MM.1S (cell line): ENCODE measurements around the gene PTPRN2.

Experiments
- DNase-seq: peaks from one replicate; pipeline ENCODE4 v3.0.0-alpha.2; 2015
- H2AFZ ChIP-seq: fragments of 300-600 bp; sonication (generic); 2 replicates; pipeline ENCODE4 v1.6.0; 2016; ENCODE audit warnings: antibody characterized with exemption, low read length
- H3F3A ChIP-seq: fragments of 300-600 bp; sonication (generic); 2 replicates; pipeline ENCODE4 v1.6.1; 2016; ENCODE audit warnings: mild to moderate bottlenecking, antibody characterized with exemption, low read length, moderate library complexity, mixed read lengths; ENCODE audit not compliant: insufficient read depth
- H3K27ac ChIP-seq: fragments of 300-600 bp; sonication (generic); 2 replicates; pipeline ENCODE4 v1.5.1; 2016; ENCODE audit warnings: mild to moderate bottlenecking, low read length
- H3K27me3 ChIP-seq: fragments of 300-600 bp; sonication (generic); replicated peaks from 2 replicates; pipeline ENCODE4 v1.6.0; 2016; ENCODE audit warnings: low read length; ENCODE audit not compliant: insufficient read depth
- H3K36me3 ChIP-seq: fragments of 300-600 bp; sonication (generic); replicated peaks from 2 replicates; pipeline ENCODE4 v1.6.1; 2016; ENCODE audit warnings: mild to moderate bottlenecking, low read length, mixed read lengths; ENCODE audit not compliant: insufficient read depth
- H3K4me1 ChIP-seq: fragments of 300-600 bp; sonication (generic); 2 replicates; pipeline ENCODE4 v1.6.1; 2016; ENCODE audit warnings: low read length, mixed read lengths
- H3K4me2 ChIP-seq: fragments of 300-600 bp; sonication (generic); 2 replicates; pipeline ENCODE4 v1.6.0; 2016; ENCODE audit warnings: low read depth, low read length
- H3K4me3 ChIP-seq: fragments of 300-600 bp; sonication (generic); 2 replicates; pipeline ENCODE4 v1.5.1; 2016; ENCODE audit warnings: low read length, mixed read lengths
- H3K79me2 ChIP-seq: fragments of 300-600 bp; sonication (generic); 2 replicates; pipeline ENCODE4 v1.6.1; 2016; ENCODE audit warnings: mixed run types, low read length, mixed read lengths
- H3K9ac ChIP-seq: fragments of 300-600 bp; sonication (generic); 2 replicates; pipeline ENCODE4 v1.6.1; 2016; ENCODE audit warnings: low read length, mixed read lengths
- H3K9me2 ChIP-seq: fragments of 300-600 bp; sonication (generic); replicated peaks from 2 replicates; pipeline ENCODE4 v1.6.1; 2016; ENCODE audit warnings: mild to moderate bottlenecking, low read length, mixed read lengths; ENCODE audit not compliant: insufficient read depth
- H3K9me3 ChIP-seq: fragments of 300-600 bp; sonication (generic); replicated peaks from 2 replicates; pipeline ENCODE4 v1.6.1; 2016; ENCODE audit warnings: mild to moderate bottlenecking, low read length, mixed read lengths; ENCODE audit not compliant: insufficient read depth
- H4K20me1 ChIP-seq: fragments of 300-600 bp; sonication (generic); 2 replicates; pipeline ENCODE4 v1.6.1; 2016; ENCODE audit warnings: mild to moderate bottlenecking, low read length, moderate library complexity, mixed read lengths; ENCODE audit not compliant: insufficient read depth
- CTCF ChIP-seq: fragments of 300-600 bp; sonication (generic); IDR thresholded peaks from 2 replicates; pipeline ENCODE4 v1.5.1; 2016; ENCODE audit warnings: antibody characterized with exemption, low read length, mixed read lengths
- EZH2 ChIP-seq: fragments of 300-600 bp; sonication (generic); optimal IDR thresholded peaks from 2 replicates; pipeline ENCODE3; 2017; ENCODE audit warnings: low read depth, mild to moderate bottlenecking, antibody characterized with exemption, low read length, mixed read lengths
- EZH2phosphoT487 ChIP-seq: fragments of 300-600 bp; sonication (generic); IDR thresholded peaks from 2 replicates; pipeline ENCODE4 v1.6.1; 2018; ENCODE audit warnings: antibody characterized with exemption, low read length

The PTPRN2 gene

GRCh38 chr7:157930926-157931466, 656.6 kb downstream of the PTPRN2 start:
- Histone ChIP-seq H3K27ac (no peak overlapping the region), H3K4me1 (no peaks in the 10 kb centered on the region), H3K27me3 (peaks cover 70% of the 10 kb centered on the region), H4K20me1 (no peaks in the 10 kb centered on the region), H3K9ac (no peak overlapping the region), H2AFZ (no peak overlapping the region), H3K9me3 (no peaks in the 10 kb centered on the region), H3K4me2 (no peak overlapping the region), H3F3A (no peaks in the 10 kb centered on the region), H3K4me3 (no peak overlapping the region), H3K36me3 (no peaks in the 10 kb centered on the region), H3K9me2 (no peaks in the 10 kb centered on the region), H3K79me2 (no peaks in the 10 kb centered on the region)
- DNase-seq = no peak
- no peak for TF ChIP-seq EZH2phosphoT487
- TF ChIP-seq CTCF = no peak
- no peak for TF ChIP-seq EZH2

- TF ChIP-seq CTCF = no peak
- H3K79me2 ChIP-seq = no peaks in the 10 kb centered on the region
- DNase-seq = no peak
Measured at GRCh38 chr7:157930441-157930840, 657.2 kb downstream of the PTPRN2 start.

GRCh38 chr7:157929671-157930070, 658.0 kb downstream of the PTPRN2 start:
- H3F3A ChIP-seq = no peaks in the 10 kb centered on the region
- peaks cover 63% of the 10 kb centered on the region for H3K27me3 ChIP-seq
- no peak overlapping the region for H3K27ac ChIP-seq
- no peaks in the 10 kb centered on the region for H3K4me1 ChIP-seq
- no peaks in the 10 kb centered on the region for H4K20me1 ChIP-seq
- H3K36me3 ChIP-seq = no peaks in the 10 kb centered on the region
- no peak overlapping the region for H3K4me2 ChIP-seq
- no peaks in the 10 kb centered on the region for H3K9me3 ChIP-seq
- H2AFZ ChIP-seq = no peak overlapping the region
- no peaks in the 10 kb centered on the region for H3K79me2 ChIP-seq
- H3K9ac ChIP-seq = no peak overlapping the region
- no peak for DNase-seq
- no peak overlapping the region for H3K4me3 ChIP-seq
- no peak for TF ChIP-seq EZH2
- TF ChIP-seq CTCF = no peak
- no peak for TF ChIP-seq EZH2phosphoT487
- H3K9me2 ChIP-seq = no peaks in the 10 kb centered on the region

More at GRCh38 chr7:157930441-157930840, 657.2 kb downstream of the PTPRN2 start:
- Histone ChIP-seq H3K4me2 (no peak overlapping the region), H3K36me3 (no peaks in the 10 kb centered on the region), H3K9ac (no peak overlapping the region), H3K27me3 (peaks cover 68% of the 10 kb centered on the region), H3K4me3 (no peak overlapping the region), H3K9me2 (no peaks in the 10 kb centered on the region), H2AFZ (no peak overlapping the region), H3K9me3 (no peaks in the 10 kb centered on the region), H3F3A (no peaks in the 10 kb centered on the region), H3K27ac (no peak overlapping the region), H3K4me1 (no peaks in the 10 kb centered on the region), H4K20me1 (no peaks in the 10 kb centered on the region)
